ENCODE results near the gene EGR4.

- TF ChIP-seq CTCF (IDR thresholded peaks at IDR 0.05; ENCODE audit: low read depth, low read length, poor library complexity, severe bottlenecking) (no peak), EZH2phosphoT487 (IDR thresholded peaks at IDR 0.05; ENCODE audit: borderline replicate concordance, low read length) (no peak)
Measured at GRCh38 chr2:73258913-73259215, 34.5 kb downstream of the EGR4 start.
